ENCODE data around the gene AMER3.
"Not testable (repeated sequence)": the region's sequence is repeated elsewhere in the genome, so short reads cannot be mapped to it uniquely, and the experiment has no call there.

The AMER3 gene

GRCh38 chr2:130755256-130756052, at the start of gene AMER3:
TSS of gene AMER3 (plus strand) at chr2:130755540. CDS start at chr2:130762073, 6,533 bp downstream.
- peak within 1 kb of the TSS; percentile 51 for H3K4me3 ChIP-seq (ENCODE audit: low read depth, low read length)
- DNase-seq (ENCODE audit: low read depth): no peak
- no peak for TF ChIP-seq CTCF (IDR thresholded peaks at IDR 0.05; ENCODE audit: control insufficient read depth, extremely low read depth, insufficient read depth)

- not testable (repeated sequence) for DNase-seq (ENCODE audit: low read depth); H3K4me3 ChIP-seq (ENCODE audit: low read depth, low read length)
Observed at GRCh38 chr2:130714795-130715194, 40.5 kb upstream of the AMER3 start.

GRCh38 chr2:130720036-130720435, 35.3 kb upstream of the AMER3 start:
- no peak for DNase-seq (ENCODE audit: low read depth)
- H3K4me3 ChIP-seq (ENCODE audit: low read depth, low read length): no peak overlapping the region
- TF ChIP-seq CTCF (IDR thresholded peaks at IDR 0.05; ENCODE audit: control insufficient read depth, extremely low read depth, insufficient read depth): no peak

- no peak for TF ChIP-seq CTCF (IDR thresholded peaks at IDR 0.05; ENCODE audit: control insufficient read depth, extremely low read depth, insufficient read depth)
- no peak overlapping the region for H3K4me3 ChIP-seq (ENCODE audit: low read depth, low read length)
- DNase-seq (ENCODE audit: low read depth): no peak
Observed at GRCh38 chr2:130720528-130720927, 34.8 kb upstream of the AMER3 start.

GRCh38 chr2:130724455-130724854, 30.9 kb upstream of the AMER3 start:
- no peak overlapping the region for H3K4me3 ChIP-seq (ENCODE audit: low read depth, low read length)
- no peak for TF ChIP-seq CTCF (IDR thresholded peaks at IDR 0.05; ENCODE audit: control insufficient read depth, extremely low read depth, insufficient read depth)
- DNase-seq (ENCODE audit: low read depth): no peak

- no peak for DNase-seq (ENCODE audit: low read depth)
- H3K4me3 ChIP-seq (ENCODE audit: low read depth, low read length): no peak overlapping the region
- no peak for TF ChIP-seq CTCF (IDR thresholded peaks at IDR 0.05; ENCODE audit: control insufficient read depth, extremely low read depth, insufficient read depth)
Observed at GRCh38 chr2:130726614-130727180, 28.6 kb upstream of the AMER3 start.

GRCh38 chr2:130727286-130727924, 27.9 kb upstream of the AMER3 start:
- no peak overlapping the region for H3K4me3 ChIP-seq (ENCODE audit: low read depth, low read length)
- DNase-seq (ENCODE audit: low read depth): no peak
- TF ChIP-seq CTCF (IDR thresholded peaks at IDR 0.05; ENCODE audit: control insufficient read depth, extremely low read depth, insufficient read depth): no peak
